Smooth muscle cell (in vitro differentiated cells): ENCODE measurements around the gene CORO2B. TPM values are rescaled to one million over a fixed set of nuclear protein-coding genes. Genes with fewer than 3 reads are reported as not detected.

Experiments used
- DNase-seq: peaks from one replicate; lab custom pipeline; 2025; ENCODE audit not compliant: unreplicated experiment; lab: John Stamatoyannopoulos, UW
- H2AFZ ChIP-seq: fragments of 200-600 bp; sonication (generic); 2 replicates; pipeline ENCODE4 v1.6.0; 2016; ENCODE audit warnings: antibody characterized with exemption, low read depth, mild to moderate bottlenecking
- H3F3A ChIP-seq: fragments of 200-600 bp; sonication (generic); 2 replicates; pipeline ENCODE4 v1.6.0; 2017; ENCODE audit warnings: antibody characterized with exemption, low read depth
- H3K27ac ChIP-seq: fragments of 200-600 bp; sonication (generic); 2 replicates; pipeline ENCODE4 v1.5.1; 2016; ENCODE audit warnings: low read depth, mild to moderate bottlenecking
- H3K27me3 ChIP-seq: fragments of 200-600 bp; sonication (generic); 2 replicates; pipeline ENCODE4 v1.6.1; 2016; ENCODE audit warnings: low read depth, mild to moderate bottlenecking
- H3K36me3 ChIP-seq: fragments of 200-600 bp; sonication (generic); 2 replicates; pipeline ENCODE4 v1.5.1; 2016; ENCODE audit warnings: low read depth
- H3K4me1 ChIP-seq: fragments of 200-600 bp; sonication (generic); 2 replicates; pipeline ENCODE4 v1.5.1; 2016; ENCODE audit warnings: low read depth
- H3K4me2 ChIP-seq: fragments of 200-600 bp; sonication (generic); 2 replicates; pipeline ENCODE4 v1.6.0; 2016; ENCODE audit warnings: mild to moderate bottlenecking
- H3K4me3 ChIP-seq: fragments of 200-600 bp; sonication (generic); 2 replicates; pipeline ENCODE4 v1.5.1; 2016; ENCODE audit warnings: mild to moderate bottlenecking
- H3K79me2 ChIP-seq: fragments of 200-600 bp; sonication (generic); 2 replicates; pipeline ENCODE4 v1.6.0; 2016; ENCODE audit warnings: low read depth, mild to moderate bottlenecking
- H3K9ac ChIP-seq: fragments of 200-600 bp; sonication (generic); 2 replicates; pipeline ENCODE4 v1.6.0; 2016; ENCODE audit warnings: low read depth
- H3K9me3 ChIP-seq: fragments of 200-600 bp; sonication (generic); replicated peaks from 2 replicates; pipeline ENCODE4 v1.5.1; 2016; ENCODE audit warnings: low read depth
- H4K20me1 ChIP-seq: fragments of 200-600 bp; sonication (generic); 2 replicates; pipeline ENCODE4 v1.6.0; 2016; ENCODE audit warnings: low read depth
- WGBS: methylation state at CpG from one replicate; pipeline ENCODE4 v1.1.7; 2016; ENCODE audit warnings: low lambda C conversion rate; 5-methylcytosine and 5-hydroxymethylcytosine counted together
- polyA plus RNA-seq: library from polyadenylated mRNA; unstranded; fragments of >200 nt; fragmentation: Nextera tagmentation; extraction: Ambion mirVana; gene quantifications from 2 replicates; pipeline ENCODE4 v1.2.1, GENCODE V29; 2016
- total RNA-seq: library from RNA; depleted of rRNA; stranded (reverse); fragments of >200 nt; gene quantifications from 2 replicates; pipeline ENCODE4 v1.2.3, GENCODE V29; 2014
- TF ChIP-seq, protein P1 (sequence below): fragments of 200-600 bp; sonication (generic); IDR thresholded peaks from 2 replicates; pipeline ENCODE4 v1.5.1; 2017; ENCODE audit warnings: borderline replicate concordance, mild to moderate bottlenecking, antibody characterized with exemption; ENCODE audit not compliant: insufficient read depth, poor library complexity, severe bottlenecking

The CORO2B gene
- total and polyA plus RNA-seq, 2 experiments from 2014 or later, result 0.47 to 0.49 TPM

DNA sequence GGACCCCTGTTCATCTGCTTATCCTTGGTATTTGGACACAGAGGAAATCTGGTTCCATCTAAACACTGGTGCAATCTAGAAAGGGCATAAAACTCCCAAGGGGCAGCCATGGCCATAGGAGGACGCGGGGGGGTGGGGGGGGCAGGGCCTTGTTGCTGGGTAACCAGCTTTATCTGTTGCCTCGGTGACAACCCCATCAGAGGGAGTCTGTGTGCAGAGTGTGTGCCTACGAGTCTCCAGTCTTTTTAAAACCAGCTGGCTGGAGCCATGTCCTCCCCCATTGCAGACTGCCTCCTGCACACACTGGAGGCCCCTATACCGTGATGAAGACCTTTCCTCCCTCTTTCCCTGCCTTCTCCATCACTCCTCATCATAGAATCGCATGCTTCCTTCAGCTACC lies 26.4 kb upstream of the CORO2B start:
- Histone ChIP-seq H2AFZ (no peak overlapping the region), H3F3A (no peaks in the 10 kb centered on the region), H3K79me2 (no peaks in the 10 kb centered on the region), H3K9me3 (no peaks in the 10 kb centered on the region), H3K4me1 (no peaks in the 10 kb centered on the region), H4K20me1 (no peaks in the 10 kb centered on the region), H3K27me3 (no peaks in the 10 kb centered on the region), H3K27ac (no peak overlapping the region), H3K9ac (no peak overlapping the region), H3K4me2 (no peak overlapping the region), H3K4me3 (no peak overlapping the region), H3K36me3 (no peaks in the 10 kb centered on the region)
- no peak for DNase-seq
- TF ChIP-seq, protein P1, sequence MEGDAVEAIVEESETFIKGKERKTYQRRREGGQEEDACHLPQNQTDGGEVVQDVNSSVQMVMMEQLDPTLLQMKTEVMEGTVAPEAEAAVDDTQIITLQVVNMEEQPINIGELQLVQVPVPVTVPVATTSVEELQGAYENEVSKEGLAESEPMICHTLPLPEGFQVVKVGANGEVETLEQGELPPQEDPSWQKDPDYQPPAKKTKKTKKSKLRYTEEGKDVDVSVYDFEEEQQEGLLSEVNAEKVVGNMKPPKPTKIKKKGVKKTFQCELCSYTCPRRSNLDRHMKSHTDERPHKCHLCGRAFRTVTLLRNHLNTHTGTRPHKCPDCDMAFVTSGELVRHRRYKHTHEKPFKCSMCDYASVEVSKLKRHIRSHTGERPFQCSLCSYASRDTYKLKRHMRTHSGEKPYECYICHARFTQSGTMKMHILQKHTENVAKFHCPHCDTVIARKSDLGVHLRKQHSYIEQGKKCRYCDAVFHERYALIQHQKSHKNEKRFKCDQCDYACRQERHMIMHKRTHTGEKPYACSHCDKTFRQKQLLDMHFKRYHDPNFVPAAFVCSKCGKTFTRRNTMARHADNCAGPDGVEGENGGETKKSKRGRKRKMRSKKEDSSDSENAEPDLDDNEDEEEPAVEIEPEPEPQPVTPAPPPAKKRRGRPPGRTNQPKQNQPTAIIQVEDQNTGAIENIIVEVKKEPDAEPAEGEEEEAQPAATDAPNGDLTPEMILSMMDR, result no peak
- 79% methylated on average over 6 of the region's 6 CpGs for WGBS

DNA sequence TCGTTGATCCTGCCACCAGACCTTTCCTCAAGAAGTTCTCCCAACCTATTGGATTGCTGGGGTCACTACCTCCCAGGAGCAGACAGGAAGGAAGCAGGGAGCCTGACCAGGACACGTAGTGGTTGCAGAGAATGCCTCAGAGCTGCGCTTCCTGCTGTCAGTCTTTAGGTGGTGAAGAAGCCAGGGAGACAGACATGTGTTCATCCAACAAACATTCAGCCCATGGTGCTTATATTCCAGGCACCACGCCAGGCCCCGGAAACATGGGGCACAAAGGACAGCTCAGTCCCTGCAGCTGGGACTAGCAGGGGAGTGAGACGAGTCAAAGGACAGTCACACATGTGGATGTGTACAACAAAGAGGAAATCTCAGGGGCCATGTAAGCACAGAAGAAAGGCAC lies 26.0 kb upstream of the CORO2B start:
- H3K4me3 ChIP-seq, result no peak overlapping the region

DNA sequence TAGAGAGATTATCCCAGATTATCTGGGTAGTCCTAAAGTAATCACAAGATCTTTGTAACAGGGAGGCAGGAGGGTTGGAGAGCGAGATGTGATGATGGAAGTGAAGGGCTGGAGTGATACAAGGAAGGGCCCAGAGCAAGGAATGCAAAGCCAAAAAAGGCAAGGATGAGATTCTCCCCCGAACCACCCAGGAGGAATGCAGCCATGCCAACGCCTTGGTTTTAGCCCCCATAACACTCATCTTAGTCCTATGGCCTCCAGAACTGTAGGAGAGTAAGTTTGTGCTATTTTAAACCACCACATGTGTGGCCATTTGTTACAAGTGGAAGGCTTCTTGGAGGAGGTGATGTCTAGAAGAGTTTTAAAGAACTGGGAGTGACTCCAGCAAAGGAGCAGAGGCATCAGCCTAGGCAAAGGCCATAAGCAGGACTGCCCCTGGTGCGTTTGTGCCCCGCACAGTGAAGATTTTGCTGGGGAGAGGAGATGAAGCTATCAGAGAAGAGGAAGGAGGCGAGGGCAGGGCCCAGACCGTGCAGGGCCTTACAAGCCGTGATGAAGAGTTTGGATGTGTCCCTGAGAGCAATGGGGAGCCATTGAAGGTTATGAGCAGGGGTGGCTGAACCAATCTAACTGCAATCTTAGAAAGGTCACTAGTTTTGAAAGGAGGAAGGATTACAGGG lies 25.3 kb upstream of the CORO2B start:
- DNase-seq, result no peak
- no peaks in the 10 kb centered on the region for H3K36me3 ChIP-seq
- no peak overlapping the region for H3K4me2 ChIP-seq
- no peaks in the 10 kb centered on the region for H3K9me3 ChIP-seq
- no peaks in the 10 kb centered on the region for H3K27me3 ChIP-seq
- H3K9ac ChIP-seq, result no peak overlapping the region
- no peaks in the 10 kb centered on the region for H3K79me2 ChIP-seq
- no peaks in the 10 kb centered on the region for H3F3A ChIP-seq
- TF ChIP-seq, protein P1, result no peak
- no peak overlapping the region for H3K4me3 ChIP-seq
- H3K27ac ChIP-seq, result no peak overlapping the region
- H4K20me1 ChIP-seq, result no peaks in the 10 kb centered on the region
- H3K4me1 ChIP-seq, result no peaks in the 10 kb centered on the region
- 62% methylated on average over 8 of the region's 8 CpGs for WGBS
- no peak overlapping the region for H2AFZ ChIP-seq

More for the DNA sequence above, 26.0 kb upstream of the CORO2B start:
- Histone ChIP-seq H3K27me3 (no peaks in the 10 kb centered on the region), H3K4me1 (no peaks in the 10 kb centered on the region), H3K4me2 (no peak overlapping the region), H3K36me3 (no peaks in the 10 kb centered on the region), H2AFZ (no peak overlapping the region), H4K20me1 (no peaks in the 10 kb centered on the region), H3F3A (no peaks in the 10 kb centered on the region), H3K9ac (no peak overlapping the region), H3K27ac (no peak overlapping the region), H3K79me2 (no peaks in the 10 kb centered on the region), H3K9me3 (no peaks in the 10 kb centered on the region)
- TF ChIP-seq, protein P1, result no peak
- DNase-seq, result no peak
- 56% methylated on average over 6 of the region's 6 CpGs for WGBS
